Lower leg skin (tissue), 3 donors: ENCODE measurements around the gene ARMC2.

ENCODE experiments used
- CTCF ChIP-seq, 3 donors: fragments of 450-650 bp; IDR thresholded peaks; one replicate each; pipeline ENCODE4 v1.5.1; 2016; ENCODE audit warnings: antibody characterized with exemption in 3 of 3, mild to moderate bottlenecking in 3 of 3, moderate library complexity in 2 of 3
- POLR2A ChIP-seq, 2 donors: fragments of 450-650 bp; IDR thresholded peaks; one replicate each; pipeline ENCODE4 v1.6.1; 2016 to 2017; ENCODE audit warnings: antibody characterized with exemption in 2 of 2, mild to moderate bottlenecking in 1 of 2, moderate library complexity in 1 of 2

GRCh38 chr6:108927927-108928326 lies 79.7 kb downstream of the ARMC2 start:
- TF ChIP-seq CTCF (IDR thresholded peaks at IDR 0.05) (no peak), POLR2A (IDR thresholded peaks at IDR 0.05) (no peak)
